ENCODE data around the gene METTL1. TPM values are rescaled to one million over a fixed set of nuclear protein-coding genes. Genes with fewer than 3 reads are reported as not detected.

Gene METTL1
- total RNA-seq, 4 donors from 2014 or later: 11.2 to 39.3 (median 15.2) TPM

DNA sequence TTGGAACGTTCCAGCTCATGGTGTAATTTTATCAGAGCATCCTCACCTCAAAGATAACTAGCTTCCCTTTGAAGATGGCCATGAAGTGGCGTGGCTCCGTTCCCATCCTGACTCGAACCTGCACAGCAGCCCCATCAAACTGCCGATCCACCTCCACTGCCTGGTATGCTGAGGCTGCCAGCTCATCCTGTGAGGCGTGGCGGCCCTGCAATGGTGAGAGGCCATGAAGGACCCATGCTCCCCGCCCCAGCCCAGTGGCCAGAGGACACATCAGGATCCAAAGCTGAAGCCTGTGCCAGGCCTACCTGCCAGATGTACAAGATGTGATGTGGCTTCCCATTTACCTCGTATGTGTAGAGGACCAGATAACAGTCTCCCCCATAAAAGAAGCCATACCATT lies 35.4 kb upstream of the METTL1 start:
- TF ChIP-seq, protein P1, sequence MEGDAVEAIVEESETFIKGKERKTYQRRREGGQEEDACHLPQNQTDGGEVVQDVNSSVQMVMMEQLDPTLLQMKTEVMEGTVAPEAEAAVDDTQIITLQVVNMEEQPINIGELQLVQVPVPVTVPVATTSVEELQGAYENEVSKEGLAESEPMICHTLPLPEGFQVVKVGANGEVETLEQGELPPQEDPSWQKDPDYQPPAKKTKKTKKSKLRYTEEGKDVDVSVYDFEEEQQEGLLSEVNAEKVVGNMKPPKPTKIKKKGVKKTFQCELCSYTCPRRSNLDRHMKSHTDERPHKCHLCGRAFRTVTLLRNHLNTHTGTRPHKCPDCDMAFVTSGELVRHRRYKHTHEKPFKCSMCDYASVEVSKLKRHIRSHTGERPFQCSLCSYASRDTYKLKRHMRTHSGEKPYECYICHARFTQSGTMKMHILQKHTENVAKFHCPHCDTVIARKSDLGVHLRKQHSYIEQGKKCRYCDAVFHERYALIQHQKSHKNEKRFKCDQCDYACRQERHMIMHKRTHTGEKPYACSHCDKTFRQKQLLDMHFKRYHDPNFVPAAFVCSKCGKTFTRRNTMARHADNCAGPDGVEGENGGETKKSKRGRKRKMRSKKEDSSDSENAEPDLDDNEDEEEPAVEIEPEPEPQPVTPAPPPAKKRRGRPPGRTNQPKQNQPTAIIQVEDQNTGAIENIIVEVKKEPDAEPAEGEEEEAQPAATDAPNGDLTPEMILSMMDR (IDR thresholded peaks at IDR 0.05): no peak
- DNase-seq (ENCODE audit: low spot score): no peak
- ATAC-seq (ENCODE audit: low FRiP score): no peak

GRCh38 chr12:57806677-57807076 lies 34.8 kb upstream of the METTL1 start:
- DNase-seq (ENCODE audit: low spot score) (no peak), ATAC-seq (ENCODE audit: low FRiP score) (no peak)
- TF ChIP-seq, protein P1 (IDR thresholded peaks at IDR 0.05): no peak

DNA sequence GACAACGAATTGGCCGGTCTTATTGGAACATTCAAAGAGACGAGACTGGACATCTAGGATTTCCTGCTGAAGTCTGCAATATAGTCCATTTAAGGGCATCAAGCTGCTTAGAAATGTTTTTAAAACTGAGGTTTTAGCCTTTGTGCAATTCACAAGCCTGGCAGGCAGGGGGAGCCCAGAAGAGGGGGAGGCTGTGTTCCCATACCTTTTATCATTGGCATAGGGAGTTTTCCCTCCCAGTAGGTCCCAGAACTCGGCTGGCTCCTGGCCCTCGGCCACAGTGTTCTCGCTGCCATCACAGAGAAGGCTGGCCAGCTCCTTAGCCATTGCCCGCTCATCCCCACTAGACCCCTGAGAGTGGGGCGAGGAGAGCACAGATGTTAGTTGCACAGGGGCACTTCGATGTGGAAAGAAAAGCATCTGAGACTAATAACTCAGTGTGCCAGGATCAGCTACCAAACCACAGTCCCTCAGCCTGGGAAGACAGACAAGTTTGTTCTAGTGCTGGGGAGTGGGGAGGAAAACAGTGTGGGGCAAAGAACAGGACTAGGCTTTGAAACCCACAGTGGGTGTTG lies 31.5 kb upstream of the METTL1 start:
- peak; percentile 66 for ATAC-seq (ENCODE audit: low FRiP score)
- no peak for DNase-seq (ENCODE audit: low spot score)
- TF ChIP-seq, protein P1 (IDR thresholded peaks at IDR 0.05): peak in 1 of 3 donors; percentile 19

DNA sequence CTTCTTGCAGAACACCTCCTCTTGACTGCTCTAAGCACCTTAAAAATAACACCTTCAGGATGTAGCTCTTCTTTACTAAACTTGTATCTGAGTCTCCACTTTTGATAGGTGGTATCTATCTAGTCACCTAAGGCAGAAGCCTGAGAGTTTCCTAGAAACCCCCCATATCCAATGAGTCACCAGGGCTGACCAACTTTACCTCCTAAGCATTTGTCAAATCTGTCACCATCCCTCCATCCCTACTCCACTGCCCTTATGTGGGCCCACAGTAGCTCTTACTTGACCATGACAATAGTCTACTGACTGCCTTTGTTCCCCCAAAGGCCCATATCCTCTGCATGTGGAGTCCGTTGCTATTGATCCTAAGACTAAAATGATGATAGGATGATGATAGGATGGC lies 30.7 kb upstream of the METTL1 start:
- TF ChIP-seq, protein P1 (IDR thresholded peaks at IDR 0.05): no peak
- DNase-seq (ENCODE audit: low spot score) (no peak), ATAC-seq (ENCODE audit: low FRiP score) (no peak)

DNA sequence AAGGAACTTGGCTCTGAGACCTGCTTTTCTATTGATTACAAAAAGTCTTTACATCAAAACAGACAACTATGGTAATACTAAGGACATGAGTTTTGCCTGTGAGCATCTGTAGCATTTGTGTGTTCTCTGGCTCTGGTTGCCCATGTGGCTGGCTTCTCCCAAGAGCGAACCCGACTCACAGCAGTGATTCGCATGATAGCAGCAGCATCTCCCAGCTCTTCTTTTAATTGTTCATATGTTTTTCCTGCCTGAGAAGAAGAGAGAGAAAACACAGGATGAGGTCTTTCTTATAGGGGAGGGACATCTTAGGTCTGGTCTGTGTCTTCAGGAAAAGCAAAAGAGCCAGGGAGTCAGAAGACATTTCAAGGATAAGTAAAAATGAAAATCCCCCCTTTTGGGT lies 29.1 kb upstream of the METTL1 start:
- DNase-seq (ENCODE audit: low spot score) (no peak), ATAC-seq (ENCODE audit: low FRiP score) (no peak)
- TF ChIP-seq, protein P1 (IDR thresholded peaks at IDR 0.05): no peak

GRCh38 chr12:57797933-57798332 lies 26.0 kb upstream of the METTL1 start:
- ATAC-seq (ENCODE audit: low FRiP score) (no peak), DNase-seq (ENCODE audit: low spot score) (no peak)
- TF ChIP-seq, protein P1 (IDR thresholded peaks at IDR 0.05): no peak

- no peak for DNase-seq (ENCODE audit: low spot score)
- no peak for ATAC-seq (ENCODE audit: low FRiP score)
- TF ChIP-seq, protein P1 (IDR thresholded peaks at IDR 0.05): no peak
Measured at GRCh38 chr12:57796996-57797395, 25.1 kb upstream of the METTL1 start.

Data from omental fat pad (tissue), 4 donors.